GF-D8 (cell line): ENCODE measurements around the gene KRT75.

ENCODE experiments used
- DNase-seq: peaks from one replicate; lab custom pipeline; 2025; lab: John Stamatoyannopoulos, UW

The KRT75 gene

GRCh38 chr12:52391618-52392002 lies 42.6 kb downstream of the KRT75 start:
- no peak for DNase-seq

- DNase-seq = no peak
Measured at GRCh38 chr12:52390739-52391617, 43.2 kb downstream of the KRT75 start.

DNA sequence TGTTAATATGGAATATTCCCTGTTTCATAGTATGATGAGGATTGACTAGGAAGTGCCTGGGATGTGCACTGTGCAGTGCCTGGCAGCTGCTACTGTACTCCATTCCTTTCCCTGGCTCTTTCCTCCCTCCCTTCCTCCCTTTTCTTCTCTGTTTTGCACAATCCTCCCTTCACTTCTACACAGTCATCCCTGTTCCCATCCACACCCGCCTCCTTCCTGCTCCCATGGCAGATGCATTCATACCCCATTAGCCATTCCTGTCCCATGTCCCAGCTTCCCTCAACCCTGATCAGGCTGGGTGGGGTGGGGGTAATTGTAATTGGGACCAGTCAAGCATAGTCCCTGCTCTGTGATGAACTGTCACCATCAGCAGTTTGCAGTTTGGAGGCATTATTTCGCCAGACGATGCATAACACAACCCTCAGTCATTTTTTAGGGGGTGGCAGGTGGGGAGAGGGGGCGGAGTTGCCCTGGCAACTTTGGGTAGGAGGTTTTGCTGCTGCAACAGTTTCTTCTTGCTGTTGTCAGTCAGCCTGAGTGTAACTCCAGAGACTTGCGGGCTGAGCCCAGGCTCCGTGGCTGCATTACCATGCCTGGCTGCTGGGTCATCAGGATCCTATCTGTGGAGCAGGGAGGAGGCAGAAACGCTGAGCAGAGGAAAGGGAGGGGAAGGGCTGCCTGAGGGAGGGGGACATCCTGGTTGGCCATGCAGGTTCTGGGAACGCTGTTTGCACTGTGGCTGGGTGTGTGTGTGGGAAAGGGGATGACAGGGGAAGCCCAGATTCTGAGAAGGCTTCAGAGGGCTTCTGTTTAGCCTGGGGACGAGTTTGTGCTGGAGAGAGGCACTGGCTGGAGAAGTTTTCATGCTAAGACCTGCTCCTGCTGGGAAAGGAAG lies 44.6 kb downstream of the KRT75 start:
- no peak for DNase-seq

GRCh38 chr12:52387859-52388258 lies 46.3 kb downstream of the KRT75 start:
- DNase-seq = no peak

- DNase-seq = no peak
Measured at GRCh38 chr12:52385226-52385702, 48.9 kb downstream of the KRT75 start, which contains the start of gene KRT84. Gene KRT84 (minus strand): TSS chr12:52385652. CDS start chr12:52385585, 67 bp downstream.

GRCh38 chr12:52383331-52383730 lies 50.8 kb downstream of the KRT75 start:
- no peak for DNase-seq

DNA sequence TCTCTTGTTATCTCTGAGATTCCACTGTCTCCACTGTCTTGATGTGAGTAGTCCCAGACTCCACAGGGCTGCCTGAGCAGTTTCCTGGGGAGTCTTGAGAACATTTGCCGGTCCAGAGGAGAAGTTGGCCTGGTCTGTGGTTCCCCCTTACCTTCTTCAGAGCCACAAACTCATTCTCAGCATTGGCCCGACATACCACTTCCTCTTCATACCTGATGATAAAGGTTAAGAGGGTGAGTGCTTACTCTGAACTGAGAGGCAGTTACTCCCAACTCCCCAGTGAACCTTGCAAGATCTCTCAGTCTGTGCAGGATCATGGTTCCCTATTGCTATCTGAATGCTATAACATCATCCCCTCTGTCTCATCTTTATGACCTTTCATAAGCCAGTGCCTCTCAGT lies 51.3 kb downstream of the KRT75 start:
- no peak for DNase-seq

DNA sequence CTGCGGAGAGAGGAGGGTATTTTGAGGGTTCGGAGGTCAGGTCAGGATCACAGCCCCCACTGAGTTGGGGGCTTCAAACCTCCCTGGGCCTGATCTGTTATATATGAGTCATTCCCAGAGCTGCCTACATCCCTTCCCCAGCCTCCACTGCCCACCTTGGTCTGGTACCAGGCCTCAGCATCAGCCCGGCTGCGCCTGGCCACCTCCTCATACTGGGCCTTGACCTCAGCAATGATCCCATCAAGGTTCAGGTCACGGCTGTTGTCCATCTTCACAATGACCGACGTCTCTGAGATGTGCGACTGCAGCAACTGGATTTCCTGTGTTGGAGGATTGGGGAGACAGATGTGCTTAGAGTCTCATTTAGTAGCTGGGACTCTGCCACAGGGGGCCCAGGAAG lies 53.0 kb downstream of the KRT75 start:
- DNase-seq = no peak

GRCh38 chr12:52380271-52380694 lies 53.9 kb downstream of the KRT75 start:
- DNase-seq = no peak

DNA sequence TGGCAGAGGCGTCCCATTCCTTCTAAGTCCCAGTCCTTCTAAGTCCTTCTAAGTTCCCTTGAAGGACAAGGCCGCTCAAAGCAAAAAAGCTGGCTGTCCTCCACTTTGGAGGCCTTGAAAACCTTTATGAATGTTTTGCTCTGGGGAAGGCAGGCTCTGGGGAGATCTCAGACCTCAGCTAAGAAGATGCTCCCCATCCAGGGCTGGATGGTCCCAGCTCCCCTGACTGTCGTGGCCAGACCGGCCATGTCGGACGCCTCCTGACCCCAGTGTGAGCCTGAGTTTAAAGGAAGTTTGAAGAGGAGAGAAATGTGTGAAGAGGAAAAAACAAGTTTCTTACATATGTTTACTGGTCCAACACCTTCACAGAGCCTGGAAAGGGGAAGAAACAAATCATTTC lies 54.6 kb downstream of the KRT75 start:
- no peak for DNase-seq

- no peak for DNase-seq
Measured at GRCh38 chr12:52378091-52378490, 56.1 kb downstream of the KRT75 start.

GRCh38 chr12:52377266-52377665 lies 56.9 kb downstream of the KRT75 start:
- no peak for DNase-seq
